Measurements from ENCODE around the gene USP7.

GRCh38 chr16:8864480-8865110, 99.1 kb downstream of the USP7 start:
- TF ChIP-seq CTCF (conservative IDR thresholded peaks at IDR 0.05 in 1 of 2, IDR thresholded peaks at IDR 0.05 in 1 of 2; ENCODE audit: extremely low read depth in 1 of 2, insufficient read depth in 1 of 2, low read depth in 1 of 2, low read length in 2 of 2): no peak
- TF ChIP-seq EZH2 (IDR thresholded peaks at IDR 0.05; ENCODE audit: borderline replicate concordance, low read length): no peak
